GM23338 (cell line): Measurements from ENCODE around the gene ERC1.

Source experiments
- CREB1 ChIP-seq: fragments of 250-450 bp; sonication (Bioruptor Pico); IDR thresholded peaks from 2 replicates; pipeline ENCODE4 v1.5.0; 2020; ENCODE audit warnings: low read depth, mild to moderate bottlenecking, moderate library complexity
- EZH2 ChIP-seq: fragments of 200-600 bp; sonication (generic); IDR thresholded peaks from one replicate; pipeline ENCODE4 v1.8.0; 2017; ENCODE audit warnings: antibody characterized with exemption, mild to moderate bottlenecking, low read depth; ENCODE audit not compliant: unreplicated experiment
- EZH2phosphoT487 ChIP-seq: fragments of 200-600 bp; sonication (generic); IDR thresholded peaks from one replicate; pipeline ENCODE4 v1.8.1; 2018; ENCODE audit warnings: antibody characterized with exemption; ENCODE audit not compliant: unreplicated experiment
- POLR2AphosphoS5 ChIP-seq: IDR thresholded peaks from 2 replicates; pipeline ENCODE4 v1.6.1; 2016; ENCODE audit warnings: antibody characterized with exemption, low read depth
- TF ChIP-seq, protein P1 (sequence below), 2 experiments: fragments of 200-600 bp in 1 of 2; sonication (generic) in 1 of 2; conservative IDR thresholded peaks; 2 replicates each; pipeline versions ENCODE4 v1.5.1 to v1.6.1; 2016 to 2017; ENCODE audit warnings: antibody characterized with exemption in 2 of 2, low read depth in 2 of 2, mild to moderate bottlenecking in 2 of 2, moderate library complexity in 1 of 2

DNA sequence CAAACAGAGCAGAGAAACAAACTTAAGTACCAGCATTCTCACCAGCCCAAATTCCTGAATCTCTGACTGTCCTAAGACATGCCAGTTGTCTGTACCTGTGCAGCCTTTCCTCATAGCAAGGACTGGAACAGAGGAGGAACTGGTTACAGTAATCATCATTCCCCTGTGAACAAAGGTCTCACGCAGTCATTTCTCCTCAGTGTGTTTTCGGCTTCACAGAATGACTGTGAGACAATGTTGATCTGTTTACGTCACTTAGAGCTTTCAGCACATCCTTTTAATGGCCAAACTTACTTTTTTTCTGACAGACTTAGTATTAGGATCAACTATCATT lies 434.3 kb downstream of the ERC1 start:
- TF ChIP-seq EZH2phosphoT487 (no peak), POLR2AphosphoS5 (no peak), EZH2 (no peak), CREB1 (CRISPR knock-in tag) (no peak)
- TF ChIP-seq, protein P1, sequence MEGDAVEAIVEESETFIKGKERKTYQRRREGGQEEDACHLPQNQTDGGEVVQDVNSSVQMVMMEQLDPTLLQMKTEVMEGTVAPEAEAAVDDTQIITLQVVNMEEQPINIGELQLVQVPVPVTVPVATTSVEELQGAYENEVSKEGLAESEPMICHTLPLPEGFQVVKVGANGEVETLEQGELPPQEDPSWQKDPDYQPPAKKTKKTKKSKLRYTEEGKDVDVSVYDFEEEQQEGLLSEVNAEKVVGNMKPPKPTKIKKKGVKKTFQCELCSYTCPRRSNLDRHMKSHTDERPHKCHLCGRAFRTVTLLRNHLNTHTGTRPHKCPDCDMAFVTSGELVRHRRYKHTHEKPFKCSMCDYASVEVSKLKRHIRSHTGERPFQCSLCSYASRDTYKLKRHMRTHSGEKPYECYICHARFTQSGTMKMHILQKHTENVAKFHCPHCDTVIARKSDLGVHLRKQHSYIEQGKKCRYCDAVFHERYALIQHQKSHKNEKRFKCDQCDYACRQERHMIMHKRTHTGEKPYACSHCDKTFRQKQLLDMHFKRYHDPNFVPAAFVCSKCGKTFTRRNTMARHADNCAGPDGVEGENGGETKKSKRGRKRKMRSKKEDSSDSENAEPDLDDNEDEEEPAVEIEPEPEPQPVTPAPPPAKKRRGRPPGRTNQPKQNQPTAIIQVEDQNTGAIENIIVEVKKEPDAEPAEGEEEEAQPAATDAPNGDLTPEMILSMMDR (conservative IDR thresholded peaks at IDR 0.05; ENCODE audit: low read depth in 2 of 2), result no peak
